Keratinocyte (primary cell): ENCODE measurements around the gene SPRR2A. TPM values are rescaled to one million over a fixed set of nuclear protein-coding genes. Genes with fewer than 3 reads are reported as not detected.
A peak's percentile ranks its signal among the peaks of the same experiment; 100 is the strongest.

ENCODE experiments used
- DNase-seq: peaks from one replicate; pipeline ENCODE4 v3.0.0-alpha.2; 2011; ENCODE audit warnings: low read depth, missing footprints, low spot score
- FAIRE-seq: peaks from 2 replicates; lab custom pipeline; 2011; peaks lifted over from hg19 to GRCh38; lab: Jason Lieb, UNC
- H2AFZ ChIP-seq: 2 replicates; pipeline ENCODE4 v1.6.0; 2012; ENCODE audit warnings: low read length, control low read depth, inconsistent platforms; ENCODE audit not compliant: control insufficient read depth
- H3K27ac ChIP-seq: 2 replicates; pipeline ENCODE4 v1.5.1; 2011; ENCODE audit warnings: low read length; ENCODE audit not compliant: control insufficient read depth, insufficient read depth
- H3K27me3 ChIP-seq: 3 replicates; pipeline ENCODE4 v1.6.0; 2011; ENCODE audit warnings: low read length; ENCODE audit not compliant: control insufficient read depth, insufficient read depth; ENCODE audit errors: extremely low read depth
- H3K36me3 ChIP-seq, 2 experiments: 2 replicates in 1 of 2; 3 replicates in 1 of 2; pipeline ENCODE4 v1.5.1; 2011; ENCODE audit warnings: low read length in 2 of 2, mild to moderate bottlenecking in 1 of 2; ENCODE audit not compliant: control insufficient read depth in 2 of 2, insufficient read depth in 2 of 2; ENCODE audit errors: extremely low read depth in 1 of 2
- H3K4me1 ChIP-seq: 3 replicates; pipeline ENCODE4 v1.5.1; 2011; ENCODE audit warnings: low read length; ENCODE audit not compliant: control insufficient read depth, insufficient read depth; ENCODE audit errors: extremely low read depth
- H3K4me2 ChIP-seq: 3 replicates; pipeline ENCODE4 v1.6.0; 2011; ENCODE audit warnings: low read depth, low read length; ENCODE audit not compliant: control insufficient read depth, insufficient read depth; ENCODE audit errors: extremely low read depth
- H3K4me3 ChIP-seq, 3 experiments: fragments of 200-600 bp in 1 of 3; sonication (generic) in 1 of 3; 2 replicates in 2 of 3; 3 replicates in 1 of 3; pipeline ENCODE4 v1.5.1; 2011 to 2016; ENCODE audit warnings: low read length in 3 of 3, mild to moderate bottlenecking in 3 of 3, control low read depth in 2 of 3, inconsistent platforms in 1 of 3, low read depth in 1 of 3, mixed read lengths in 1 of 3, mixed run types in 1 of 3, moderate library complexity in 1 of 3; ENCODE audit not compliant: control insufficient read depth in 2 of 3, insufficient read depth in 2 of 3; ENCODE audit errors: extremely low read depth in 1 of 3
- H3K79me2 ChIP-seq: 2 replicates; pipeline ENCODE4 v1.6.0; 2012; ENCODE audit warnings: low read length; ENCODE audit not compliant: control insufficient read depth, insufficient read depth
- H3K9ac ChIP-seq: 3 replicates; pipeline ENCODE4 v1.6.0; 2011; ENCODE audit warnings: low read length; ENCODE audit not compliant: control insufficient read depth, insufficient read depth; ENCODE audit errors: extremely low read depth
- H3K9me1 ChIP-seq: 3 replicates; pipeline ENCODE4 v1.6.0; 2011; ENCODE audit warnings: low read length; ENCODE audit not compliant: control insufficient read depth, insufficient read depth; ENCODE audit errors: extremely low read depth
- H3K9me3 ChIP-seq: 2 replicates; pipeline ENCODE4 v1.5.1; 2012; ENCODE audit warnings: low read depth, low read length; ENCODE audit not compliant: control insufficient read depth
- H4K20me1 ChIP-seq: 3 replicates; pipeline ENCODE4 v1.6.0; 2011; ENCODE audit warnings: low read length; ENCODE audit not compliant: control insufficient read depth, insufficient read depth; ENCODE audit errors: extremely low read depth
- EZH2 ChIP-seq: IDR thresholded peaks from one replicate; pipeline ENCODE4 v1.6.1; 2012; ENCODE audit warnings: inconsistent platforms, mild to moderate bottlenecking, low read length, moderate library complexity
- dilution Hi-C: fragments of 300-500 bp; cut with MboI; formaldehyde crosslinking; loops from one replicate; pipeline ENCODE4 v1.7.0; 2020; ENCODE audit warnings: low sequenced_read_pairs; ENCODE audit not compliant: extremely low pct_ligation_motif_present
- polyA plus RNA-seq, 5 experiments: library from polyadenylated mRNA; depleted of rRNA in 3 of 5; stranded (reverse) in 3 of 5; stranded (forward) in 1 of 5; unstranded in 1 of 5; fragments of >200 nt; gene quantifications; 1 replicate in 1 of 5; 2 replicates in 3 of 5; 3 replicates in 1 of 5; pipeline versions ENCODE4 v1.2.1 to v1.2.3, GENCODE V29; 2011 to 2012; ENCODE audit warnings: missing spikeins in 2 of 5, low read depth in 1 of 5, low replicate concordance in 1 of 5
- TF ChIP-seq, protein P1 (sequence below), 3 experiments: IDR thresholded peaks in 1 of 3; conservative IDR thresholded peaks in 1 of 3; optimal IDR thresholded peaks in 1 of 3; 2 replicates in 2 of 3; 3 replicates in 1 of 3; pipeline versions ENCODE3 to v1.5.1; 2011; ENCODE audit warnings: low read length in 3 of 3, mild to moderate bottlenecking in 3 of 3, moderate library complexity in 2 of 3, control low read depth in 1 of 3, inconsistent platforms in 1 of 3; ENCODE audit not compliant: insufficient read depth in 2 of 3; ENCODE audit errors: extremely low read depth in 1 of 3

The SPRR2A gene
- polyA plus RNA-seq, 1 donor (not counting 4 experiments of a cell fraction or from before 2014, with no cell fraction given) = 5.5 TPM

DNA sequence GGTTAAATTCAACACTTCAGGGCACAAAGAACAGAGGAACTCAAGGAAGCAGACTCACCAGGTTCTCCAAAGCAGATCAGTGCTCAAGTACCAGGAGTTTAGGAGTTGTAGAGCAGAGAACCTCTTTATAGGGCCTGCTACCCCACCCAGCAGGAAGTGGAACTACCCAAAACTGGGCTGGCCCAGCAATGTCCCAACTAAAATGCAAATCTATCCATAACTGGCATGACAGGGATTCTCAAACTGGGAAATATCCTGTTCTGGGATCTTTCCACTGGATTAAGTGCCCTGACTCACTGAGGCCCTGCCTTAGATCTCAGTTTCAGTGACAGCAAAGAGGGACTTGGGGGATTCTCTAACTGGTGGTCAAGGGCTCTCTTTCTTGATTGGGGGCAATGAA lies 37.1 kb upstream of the SPRR2A start, which contains the start of gene SPRR2E:
Gene SPRR2E, minus strand, starts transcription at position 101 of the 400 bp plus-strand sequence. CDS start 775 bp downstream, outside the sequence.
- Histone ChIP-seq H3K36me3 (no peaks in the 10 kb centered on the region), H2AFZ (no peak within 1 kb of the TSS), H3K4me3 (no peak within 1 kb of the TSS), H4K20me1 (no peaks in the 10 kb centered on the region), H3K9ac (no peak within 1 kb of the TSS), H3K9me1 (no peaks in the 10 kb centered on the region), H3K27ac (no peak within 1 kb of the TSS), H3K79me2 (no peaks in the 10 kb centered on the region), H3K27me3 (no peaks in the 10 kb centered on the region), H3K4me1 (peaks cover 19% of the 10 kb centered on the region), H3K9me3 (no peaks in the 10 kb centered on the region), H3K4me2 (no peak within 1 kb of the TSS)
- FAIRE-seq = peak; percentile 20
- DNase-seq = no peak
- dilution Hi-C loops = no loop called here
- TF ChIP-seq, protein P1, sequence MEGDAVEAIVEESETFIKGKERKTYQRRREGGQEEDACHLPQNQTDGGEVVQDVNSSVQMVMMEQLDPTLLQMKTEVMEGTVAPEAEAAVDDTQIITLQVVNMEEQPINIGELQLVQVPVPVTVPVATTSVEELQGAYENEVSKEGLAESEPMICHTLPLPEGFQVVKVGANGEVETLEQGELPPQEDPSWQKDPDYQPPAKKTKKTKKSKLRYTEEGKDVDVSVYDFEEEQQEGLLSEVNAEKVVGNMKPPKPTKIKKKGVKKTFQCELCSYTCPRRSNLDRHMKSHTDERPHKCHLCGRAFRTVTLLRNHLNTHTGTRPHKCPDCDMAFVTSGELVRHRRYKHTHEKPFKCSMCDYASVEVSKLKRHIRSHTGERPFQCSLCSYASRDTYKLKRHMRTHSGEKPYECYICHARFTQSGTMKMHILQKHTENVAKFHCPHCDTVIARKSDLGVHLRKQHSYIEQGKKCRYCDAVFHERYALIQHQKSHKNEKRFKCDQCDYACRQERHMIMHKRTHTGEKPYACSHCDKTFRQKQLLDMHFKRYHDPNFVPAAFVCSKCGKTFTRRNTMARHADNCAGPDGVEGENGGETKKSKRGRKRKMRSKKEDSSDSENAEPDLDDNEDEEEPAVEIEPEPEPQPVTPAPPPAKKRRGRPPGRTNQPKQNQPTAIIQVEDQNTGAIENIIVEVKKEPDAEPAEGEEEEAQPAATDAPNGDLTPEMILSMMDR (optimal IDR thresholded peaks at IDR 0.05 in 1 of 3, IDR thresholded peaks at IDR 0.05 in 1 of 3, conservative IDR thresholded peaks at IDR 0.05 in 1 of 3; ENCODE audit: extremely low read depth in 1 of 3, insufficient read depth in 2 of 3, low read length in 3 of 3) = no peak

DNA sequence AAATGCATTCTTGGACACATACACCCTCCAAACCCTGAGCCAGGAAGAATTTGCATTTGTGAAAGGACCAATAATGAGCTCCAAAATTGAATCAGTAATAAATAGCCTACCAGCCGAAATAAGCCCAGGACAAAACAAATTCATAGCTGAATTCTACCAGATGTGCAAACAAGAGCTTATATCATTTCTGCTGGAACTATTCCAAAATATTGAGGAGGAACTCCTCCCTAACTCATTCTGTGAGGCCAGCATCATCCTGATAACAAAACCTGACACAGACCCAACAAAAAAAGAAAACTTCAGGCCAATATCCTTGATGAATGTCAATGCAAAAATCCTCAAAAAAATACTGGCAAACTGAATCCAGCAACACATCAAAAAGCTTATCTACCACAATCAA lies 30.3 kb upstream of the SPRR2A start:
- Histone ChIP-seq H3K4me1 (no peaks in the 10 kb centered on the region), H2AFZ (no peak overlapping the region), H3K9me1 (no peaks in the 10 kb centered on the region), H3K4me2 (no peak overlapping the region), H3K79me2 (no peaks in the 10 kb centered on the region), H3K27ac (no peak overlapping the region), H3K36me3 (no peaks in the 10 kb centered on the region), H3K27me3 (no peaks in the 10 kb centered on the region), H3K4me3 (no peak overlapping the region), H4K20me1 (no peaks in the 10 kb centered on the region), H3K9me3 (no peaks in the 10 kb centered on the region), H3K9ac (no peak overlapping the region)
- TF ChIP-seq, protein P1 (optimal IDR thresholded peaks at IDR 0.05 in 1 of 3, IDR thresholded peaks at IDR 0.05 in 1 of 3, conservative IDR thresholded peaks at IDR 0.05 in 1 of 3; ENCODE audit: extremely low read depth in 1 of 3, insufficient read depth in 2 of 3, low read length in 3 of 3) = no peak
- no peak for TF ChIP-seq EZH2
- dilution Hi-C loops = no loop called here
- no peak for FAIRE-seq
- no peak for DNase-seq
